H9 (cell line): ENCODE measurements around the gene OST4. TPM values are rescaled to one million over a fixed set of nuclear protein-coding genes. Genes with fewer than 3 reads are reported as not detected.
"Not testable (repeated sequence)": the region's sequence is repeated elsewhere in the genome, so short reads cannot be mapped to it uniquely, and the experiment has no call there.

Source experiments
- DNase-seq: peaks from one replicate; pipeline ENCODE4 v3.0.0-alpha.2; 2017
- H2AFZ ChIP-seq: one replicate; pipeline ENCODE4 v1.6.1; 2013; ENCODE audit warnings: mild to moderate bottlenecking, low read length, control low read depth, moderate library complexity
- H2AK5ac ChIP-seq: 2 replicates; pipeline ENCODE4 v1.6.1; 2013; ENCODE audit warnings: low read length, control low read depth, mixed read lengths; ENCODE audit not compliant: insufficient read length
- H2BK120ac ChIP-seq: one replicate; pipeline ENCODE4 v1.6.1; 2013; ENCODE audit warnings: low read depth, mild to moderate bottlenecking, low read length, control low read depth, inconsistent platforms; ENCODE audit not compliant: poor library complexity, severe bottlenecking
- H2BK12ac ChIP-seq: 2 replicates; pipeline ENCODE4 v1.6.1; 2013; ENCODE audit warnings: low read length, control low read depth, mixed read lengths, low read depth; ENCODE audit not compliant: insufficient read length
- H2BK15ac ChIP-seq: 2 replicates; pipeline ENCODE4 v1.6.1; 2013; ENCODE audit warnings: low read depth, low read length, control low read depth
- H2BK20ac ChIP-seq: one replicate; pipeline ENCODE4 v1.6.1; 2013; ENCODE audit warnings: low read depth, mild to moderate bottlenecking, low read length, control low read depth, inconsistent platforms; ENCODE audit not compliant: poor library complexity, severe bottlenecking
- H2BK5ac ChIP-seq: 2 replicates; pipeline ENCODE4 v1.6.1; 2013; ENCODE audit warnings: low read length, control low read depth, mixed read lengths; ENCODE audit not compliant: insufficient read length
- H3K14ac ChIP-seq: 2 replicates; pipeline ENCODE4 v1.6.1; 2013; ENCODE audit warnings: low read length, control low read depth; ENCODE audit not compliant: insufficient read depth
- H3K18ac ChIP-seq: 2 replicates; pipeline ENCODE4 v1.6.1; 2013; ENCODE audit warnings: low read depth, mild to moderate bottlenecking, mixed read lengths, low read length, control low read depth; ENCODE audit not compliant: insufficient read length
- H3K23ac ChIP-seq: 2 replicates; pipeline ENCODE4 v1.6.1; 2013; ENCODE audit warnings: low read length, control low read depth, mixed read lengths, low read depth; ENCODE audit not compliant: insufficient read length
- H3K23me2 ChIP-seq: 2 replicates; pipeline ENCODE4 v1.6.1; 2013; ENCODE audit warnings: low read depth, mild to moderate bottlenecking, mixed read lengths, low read length, control low read depth; ENCODE audit not compliant: insufficient read length, poor library complexity, severe bottlenecking
- H3K27ac ChIP-seq: 2 replicates; pipeline ENCODE4 v1.5.1; 2013; ENCODE audit warnings: low read length, control low read depth, mixed read lengths, low read depth; ENCODE audit not compliant: insufficient read length
- H3K27me3 ChIP-seq: 2 replicates; pipeline ENCODE4 v1.6.1; 2013; ENCODE audit warnings: low read length, control low read depth, inconsistent platforms; ENCODE audit not compliant: insufficient read depth
- H3K4ac ChIP-seq: 2 replicates; pipeline ENCODE4 v1.6.1; 2013; ENCODE audit warnings: low read depth, mild to moderate bottlenecking, control low read depth, inconsistent platforms, low read length, moderate library complexity
- H3K4me1 ChIP-seq: 2 replicates; pipeline ENCODE4 v1.6.1; 2013; ENCODE audit warnings: low read length, control low read depth, inconsistent platforms; ENCODE audit not compliant: insufficient read depth
- H3K4me2 ChIP-seq: 2 replicates; pipeline ENCODE4 v1.6.1; 2013; ENCODE audit warnings: low read length, control low read depth, mixed read lengths; ENCODE audit not compliant: insufficient read length, insufficient read depth
- H3K56ac ChIP-seq: 2 replicates; pipeline ENCODE4 v1.6.1; 2013; ENCODE audit warnings: low read depth, mild to moderate bottlenecking, mixed read lengths, low read length, control low read depth; ENCODE audit not compliant: insufficient read length
- H3K79me1 ChIP-seq: 2 replicates; pipeline ENCODE4 v1.6.1; 2013; ENCODE audit warnings: low read depth, mild to moderate bottlenecking, moderate library complexity, low read length, control low read depth, inconsistent platforms; ENCODE audit not compliant: insufficient read depth, poor library complexity, severe bottlenecking
- H3K79me2 ChIP-seq: 2 replicates; pipeline ENCODE4 v1.6.1; 2013; ENCODE audit warnings: low read length, control low read depth, inconsistent platforms; ENCODE audit not compliant: insufficient read depth
- H3K9ac ChIP-seq: 2 replicates; pipeline ENCODE4 v1.6.1; 2013; ENCODE audit warnings: low read length, control low read depth, mixed read lengths; ENCODE audit not compliant: insufficient read length; ENCODE audit errors: extremely low read depth
- H3K9me3 ChIP-seq: one replicate; pipeline ENCODE4 v1.6.1; 2013; ENCODE audit warnings: low read depth, low read length, inconsistent platforms; ENCODE audit not compliant: control insufficient read depth
- H3T11ph ChIP-seq: one replicate; pipeline ENCODE4 v1.6.1; 2013; ENCODE audit warnings: mild to moderate bottlenecking, low read length, control low read depth, inconsistent platforms
- H4K20me1 ChIP-seq: one replicate; pipeline ENCODE4 v1.6.1; 2013; ENCODE audit not compliant: control insufficient read depth, insufficient read length, insufficient read depth
- H4K5ac ChIP-seq: 2 replicates; pipeline ENCODE4 v1.6.1; 2013; ENCODE audit warnings: low read depth, mild to moderate bottlenecking, mixed read lengths, low read length, control low read depth; ENCODE audit not compliant: insufficient read length
- H4K8ac ChIP-seq: replicated peaks from 2 replicates; pipeline ENCODE4 v1.6.1; 2013; ENCODE audit warnings: low read length, control low read depth, mixed read lengths, low read depth; ENCODE audit not compliant: insufficient read length
- H4K91ac ChIP-seq: 2 replicates; pipeline ENCODE4 v1.6.1; 2013; ENCODE audit warnings: low read depth, mild to moderate bottlenecking, moderate library complexity, mixed read lengths, low read length, control low read depth; ENCODE audit not compliant: insufficient read length
- H3K27ac Mint-ChIP-seq, 3 experiments: 2 replicates in 2 of 3; 3 replicates in 1 of 3; pipeline ENCODE4 v1.8.0; 2020 to 2021; ENCODE audit warnings: mixed read lengths in 3 of 3, mild to moderate bottlenecking in 1 of 3, moderate library complexity in 1 of 3
- H3K27me3 Mint-ChIP-seq: 2 replicates; pipeline ENCODE4 v1.8.0; 2021; ENCODE audit warnings: low read depth, mild to moderate bottlenecking, moderate library complexity, mixed read lengths
- H3K36me3 Mint-ChIP-seq, 3 experiments: 2 replicates in 2 of 3; 3 replicates in 1 of 3; pipeline ENCODE4 v1.8.0; 2020 to 2021; ENCODE audit warnings: low read depth in 3 of 3, mixed read lengths in 3 of 3; ENCODE audit not compliant: insufficient read depth in 1 of 3
- H3K4me1 Mint-ChIP-seq, 2 experiments: 2 replicates each; pipeline ENCODE4 v1.8.0; 2020; ENCODE audit warnings: mixed read lengths in 2 of 2
- H3K4me3 Mint-ChIP-seq, 2 experiments: 2 replicates in 1 of 2; 3 replicates in 1 of 2; pipeline ENCODE4 v1.8.0; 2020 to 2021; ENCODE audit warnings: mild to moderate bottlenecking in 2 of 2, mixed read lengths in 2 of 2, moderate library complexity in 1 of 2
- H3K9me3 Mint-ChIP-seq, 2 experiments: 2 replicates in 1 of 2; 3 replicates in 1 of 2; pipeline ENCODE4 v1.8.0; 2020; ENCODE audit warnings: mild to moderate bottlenecking in 2 of 2, mixed read lengths in 2 of 2, moderate library complexity in 1 of 2
- CTCF ChIP-seq: fragments of 200-600 bp; sonication (generic); conservative IDR thresholded peaks from 3 replicates; pipeline ENCODE4 v1.8.0; 2021; ENCODE audit warnings: antibody characterized with exemption, mild to moderate bottlenecking
- WGBS: extraction: QIAGEN DNeasy Blood & Tissue Kit; methylation state at CpG from one replicate; pipeline ENCODE4 v1.1.7; 2013; ENCODE audit warnings: missing lambda C conversion rate, low lambda C conversion rate, mixed read lengths; ENCODE audit not compliant: insufficient read length; ENCODE audit errors: extremely low coverage; 5-methylcytosine and 5-hydroxymethylcytosine counted together
- total RNA-seq: library from RNA; stranded (reverse); gene quantifications from 2 replicates; pipeline ENCODE4 v1.2.1, GENCODE V29; 2021

Gene OST4
- total RNA-seq, 1 experiment from 2014 or later: 215 TPM

GRCh38 chr2:27115519-27115918 lies 44.1 kb upstream of the OST4 start:
- H3K9me3 Mint-ChIP-seq: no peaks in the 10 kb centered on the region; a peak in 1 of 5 replicates
- DNase-seq: no peak
- Histone ChIP-seq H3T11ph (no peak overlapping the region), H3K23ac (no peak overlapping the region), H2BK12ac (no peak overlapping the region), H3K27me3 (peaks cover 7% of the 10 kb centered on the region; the same call in 1 of the 2 replicates), H3K4me1 (peaks cover 2% of the 10 kb centered on the region), H3K23me2 (peaks cover 8% of the 10 kb centered on the region), H4K8ac (no peak overlapping the region), H4K20me1 (no peaks in the 10 kb centered on the region), H2BK20ac (no peak overlapping the region), H2BK5ac (no peak overlapping the region), H3K79me1 (no peaks in the 10 kb centered on the region), H3K56ac (no peak overlapping the region), H3K4me2 (no peak overlapping the region), H3K9me3 (no peaks in the 10 kb centered on the region), H3K4ac (no peak overlapping the region), H2AFZ (no peak overlapping the region), H4K5ac (no peak overlapping the region), H3K27ac (no peak overlapping the region), H2BK120ac (no peak overlapping the region), H4K91ac (no peak overlapping the region), H3K18ac (no peak overlapping the region), H3K9ac (no peak overlapping the region), H3K79me2 (no peaks in the 10 kb centered on the region), H3K14ac (no peak overlapping the region), H2BK15ac (no peak overlapping the region), H2AK5ac (no peak overlapping the region)
- TF ChIP-seq CTCF: no peak
- H3K4me3 Mint-ChIP-seq: no peak overlapping the region
- WGBS: no CpG with 5 or more reads among the region's 2 CpGs
- peaks cover 8 to 16% of the 10 kb centered on the region in 2 experiments for H3K4me1 Mint-ChIP-seq
- H3K36me3 Mint-ChIP-seq: no peaks in the 10 kb centered on the region; a peak in 3 of 7 replicates
- H3K27ac Mint-ChIP-seq: no peak overlapping the region
- H3K27me3 Mint-ChIP-seq: peaks cover 37% of the 10 kb centered on the region

- not testable (repeated sequence) for H4K8ac ChIP-seq, H3K27ac Mint-ChIP-seq, H2AK5ac ChIP-seq, H2BK120ac ChIP-seq, H3K4me2 ChIP-seq, H3K79me2 ChIP-seq, DNase-seq, H2BK12ac ChIP-seq, H3K4ac ChIP-seq, H3K18ac ChIP-seq, H2BK20ac ChIP-seq, H3K9me3 Mint-ChIP-seq, H4K5ac ChIP-seq, H2AFZ ChIP-seq, H3K27me3 Mint-ChIP-seq, H4K91ac ChIP-seq, H3K27ac ChIP-seq, H2BK15ac ChIP-seq, H3K4me1 Mint-ChIP-seq, H3K23ac ChIP-seq, H2BK5ac ChIP-seq, H3K27me3 ChIP-seq, H3K9ac ChIP-seq, H4K20me1 ChIP-seq, H3K56ac ChIP-seq, H3K4me1 ChIP-seq, H3K79me1 ChIP-seq, H3K9me3 ChIP-seq, H3K4me3 Mint-ChIP-seq, H3K14ac ChIP-seq, H3K36me3 Mint-ChIP-seq, H3K23me2 ChIP-seq, H3T11ph ChIP-seq
- WGBS: no CpG with 5 or more reads among the region's 49 CpGs
Measured at GRCh38 chr2:27111392-27112078, 40.1 kb upstream of the OST4 start.
